Measurements from ENCODE around the gene CHRM4.

DNA sequence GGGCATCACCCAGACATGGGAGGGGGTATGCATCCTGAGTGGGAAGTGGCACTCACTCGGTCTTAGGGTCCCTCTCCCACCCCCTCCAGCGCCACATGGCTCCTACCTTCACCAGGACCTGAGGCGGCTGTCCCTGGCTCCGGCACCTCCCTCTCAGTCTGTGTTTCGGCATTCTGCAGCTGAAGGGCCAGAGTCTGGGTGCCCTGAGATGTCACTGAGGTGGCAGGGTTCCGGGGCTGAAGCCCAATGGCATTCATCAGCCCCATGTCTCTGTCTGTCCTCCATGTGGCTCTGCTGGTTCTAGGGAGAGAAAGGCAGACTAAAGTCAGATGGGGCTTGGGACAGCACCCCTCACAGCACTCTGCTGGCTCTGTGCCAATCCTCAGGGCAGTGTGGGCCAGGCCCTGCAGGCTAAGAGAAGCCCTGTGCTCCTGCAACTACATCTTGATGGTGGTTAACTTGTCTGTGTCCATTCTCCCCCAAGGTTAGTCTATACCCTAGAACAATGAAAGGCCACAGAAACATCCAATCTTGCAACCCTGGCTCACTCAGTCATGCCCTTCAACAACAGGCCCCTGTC lies 16.9 kb upstream of the CHRM4 start:
- TF ChIP-seq, protein P1, sequence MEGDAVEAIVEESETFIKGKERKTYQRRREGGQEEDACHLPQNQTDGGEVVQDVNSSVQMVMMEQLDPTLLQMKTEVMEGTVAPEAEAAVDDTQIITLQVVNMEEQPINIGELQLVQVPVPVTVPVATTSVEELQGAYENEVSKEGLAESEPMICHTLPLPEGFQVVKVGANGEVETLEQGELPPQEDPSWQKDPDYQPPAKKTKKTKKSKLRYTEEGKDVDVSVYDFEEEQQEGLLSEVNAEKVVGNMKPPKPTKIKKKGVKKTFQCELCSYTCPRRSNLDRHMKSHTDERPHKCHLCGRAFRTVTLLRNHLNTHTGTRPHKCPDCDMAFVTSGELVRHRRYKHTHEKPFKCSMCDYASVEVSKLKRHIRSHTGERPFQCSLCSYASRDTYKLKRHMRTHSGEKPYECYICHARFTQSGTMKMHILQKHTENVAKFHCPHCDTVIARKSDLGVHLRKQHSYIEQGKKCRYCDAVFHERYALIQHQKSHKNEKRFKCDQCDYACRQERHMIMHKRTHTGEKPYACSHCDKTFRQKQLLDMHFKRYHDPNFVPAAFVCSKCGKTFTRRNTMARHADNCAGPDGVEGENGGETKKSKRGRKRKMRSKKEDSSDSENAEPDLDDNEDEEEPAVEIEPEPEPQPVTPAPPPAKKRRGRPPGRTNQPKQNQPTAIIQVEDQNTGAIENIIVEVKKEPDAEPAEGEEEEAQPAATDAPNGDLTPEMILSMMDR (IDR thresholded peaks at IDR 0.05): no peak
- TF ChIP-seq POLR2A (IDR thresholded peaks at IDR 0.05): no peak
